Esophagus squamous epithelium (tissue), 4 donors: ENCODE data around the gene TBXA2R.

ENCODE experiments used
- POLR2A ChIP-seq, 4 donors: fragments of 450-650 bp; IDR thresholded peaks; one replicate each; pipeline ENCODE4 v1.6.1; 2017; ENCODE audit warnings: antibody characterized with exemption in 4 of 4, mild to moderate bottlenecking in 4 of 4, moderate library complexity in 3 of 4
- TF ChIP-seq, protein P1 (sequence below), 6 experiments: fragments of 450-650 bp in 4 of 6; fragments of 200-600 bp in 2 of 6; sonication (generic) in 2 of 6; IDR thresholded peaks; one replicate each; pipeline ENCODE4 v1.5.1; 2016 to 2019; ENCODE audit warnings: antibody characterized with exemption in 6 of 6, mild to moderate bottlenecking in 4 of 6, moderate library complexity in 4 of 6

- TF ChIP-seq, protein P1, sequence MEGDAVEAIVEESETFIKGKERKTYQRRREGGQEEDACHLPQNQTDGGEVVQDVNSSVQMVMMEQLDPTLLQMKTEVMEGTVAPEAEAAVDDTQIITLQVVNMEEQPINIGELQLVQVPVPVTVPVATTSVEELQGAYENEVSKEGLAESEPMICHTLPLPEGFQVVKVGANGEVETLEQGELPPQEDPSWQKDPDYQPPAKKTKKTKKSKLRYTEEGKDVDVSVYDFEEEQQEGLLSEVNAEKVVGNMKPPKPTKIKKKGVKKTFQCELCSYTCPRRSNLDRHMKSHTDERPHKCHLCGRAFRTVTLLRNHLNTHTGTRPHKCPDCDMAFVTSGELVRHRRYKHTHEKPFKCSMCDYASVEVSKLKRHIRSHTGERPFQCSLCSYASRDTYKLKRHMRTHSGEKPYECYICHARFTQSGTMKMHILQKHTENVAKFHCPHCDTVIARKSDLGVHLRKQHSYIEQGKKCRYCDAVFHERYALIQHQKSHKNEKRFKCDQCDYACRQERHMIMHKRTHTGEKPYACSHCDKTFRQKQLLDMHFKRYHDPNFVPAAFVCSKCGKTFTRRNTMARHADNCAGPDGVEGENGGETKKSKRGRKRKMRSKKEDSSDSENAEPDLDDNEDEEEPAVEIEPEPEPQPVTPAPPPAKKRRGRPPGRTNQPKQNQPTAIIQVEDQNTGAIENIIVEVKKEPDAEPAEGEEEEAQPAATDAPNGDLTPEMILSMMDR (IDR thresholded peaks at IDR 0.05): no peak
- no peak for TF ChIP-seq POLR2A (IDR thresholded peaks at IDR 0.05)
These were observed 905 bp downstream of the TBXA2R start for GRCh38 chr19:3605770-3606169.
